Astrocyte (in vitro differentiated cells and primary cell): ENCODE measurements around the gene SSTR5.

Experiments used
- CTCF ChIP-seq: IDR thresholded peaks from 2 replicates; pipeline ENCODE4 v1.5.1; 2011; ENCODE audit warnings: low read depth, mild to moderate bottlenecking, inconsistent platforms, low read length, moderate library complexity; ENCODE audit not compliant: insufficient read depth
- EZH2 ChIP-seq: IDR thresholded peaks from 2 replicates; pipeline ENCODE4 v1.6.1; 2012; ENCODE audit warnings: mild to moderate bottlenecking, low read length, inconsistent platforms; ENCODE audit not compliant: insufficient read depth

- TF ChIP-seq CTCF, result no peak
- TF ChIP-seq EZH2, result peak; percentile 72
Measured at GRCh38 chr16:1071561-1072225, 854 bp upstream of the SSTR5 start.
